Measurements from ENCODE around the gene RARG.

Gene RARG

GRCh38 chr12:53276511-53276910 lies 44.5 kb upstream of the RARG start:
- TF ChIP-seq ZSCAN16 (tag by site-specific recombination; IDR thresholded peaks at IDR 0.05) (no peak), ZBTB11 (tag by site-specific recombination; conservative IDR thresholded peaks at IDR 0.05; ENCODE audit: low read depth) (no peak), ZNF610 (tag by site-specific recombination; IDR thresholded peaks at IDR 0.05; ENCODE audit: borderline replicate concordance) (no peak), ZNF776 (tag by site-specific recombination; IDR thresholded peaks at IDR 0.05; ENCODE audit: borderline replicate concordance) (no peak)
- CTCF ChIA-PET: interaction anchor here (0.8 kb wide), 1 partner anchor 45 kb away, joined by 3 read pairs; no protein-coding TSS in a partner anchor
- Histone ChIP-seq H3K4me1 (ENCODE audit: control insufficient read depth, insufficient read depth, low read length) (no peaks in the 10 kb centered on the region), H3K36me3 (ENCODE audit: control insufficient read depth in 2 of 2, insufficient read depth in 1 of 2, low read length in 2 of 2) (peaks cover 79 to 92% of the 10 kb centered on the region in 2 experiments), H3K9me3 (ENCODE audit: control insufficient read depth, insufficient read depth, low read depth, low read length) (no peaks in the 10 kb centered on the region), H3K4me3 (ENCODE audit: low read depth, low read length) (no peak overlapping the region), H3K27ac (ENCODE audit: extremely low read depth, low read depth, low read length) (no peak overlapping the region)
- POLR2A ChIA-PET: interaction anchor here (1.0 to 1.5 kb wide), 3 partner anchors 10 to 57 kb away, joined by 3 to 5 read pairs (median 4); partner anchors contain the start of gene PFDN5

DNA sequence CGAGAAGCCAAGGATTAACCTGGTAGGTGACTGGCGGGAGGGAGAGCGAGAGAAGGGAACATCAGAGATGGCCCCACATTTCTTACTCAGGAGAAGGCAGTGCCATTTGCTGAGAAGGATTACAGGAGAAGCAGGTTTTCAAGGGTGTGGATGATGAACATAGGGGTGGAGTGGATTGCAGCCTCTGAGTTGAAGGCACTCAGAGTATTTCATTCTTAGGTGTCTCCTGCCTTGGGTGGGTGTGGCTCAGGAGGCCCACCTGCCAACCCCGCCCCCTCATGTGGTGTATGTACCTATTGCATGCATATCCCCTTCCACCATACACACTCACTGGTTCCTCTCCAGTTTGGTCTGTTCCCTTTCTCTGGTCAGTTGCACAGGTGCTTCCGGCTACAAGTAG lies 42.4 kb upstream of the RARG start:
- no peak for TF ChIP-seq ZNF341 (tag by site-specific recombination; IDR thresholded peaks at IDR 0.05; ENCODE audit: low read depth)
- TF ChIP-seq ZXDB (tag by site-specific recombination; IDR thresholded peaks at IDR 0.05): no peak
- no peak for TF ChIP-seq ZEB2 (tag by site-specific recombination; IDR thresholded peaks at IDR 0.05)
- peak; percentile 80 for TF ChIP-seq KLF1 (tag by site-specific recombination; IDR thresholded peaks at IDR 0.05)
- TF ChIP-seq KLF9 (tag by site-specific recombination; IDR thresholded peaks at IDR 0.05; ENCODE audit: low read depth): peak; percentile 70
- Histone ChIP-seq H3K9me3 (ENCODE audit: control insufficient read depth, insufficient read depth, low read depth, low read length) (no peaks in the 10 kb centered on the region), H3K4me1 (ENCODE audit: control insufficient read depth, insufficient read depth, low read length) (peaks cover 3% of the 10 kb centered on the region; the same call in 1 of the 2 replicates), H3K4me3 (ENCODE audit: low read depth, low read length) (no peak overlapping the region), H3K27ac (ENCODE audit: extremely low read depth, low read depth, low read length) (no peak overlapping the region), H3K36me3 (ENCODE audit: control insufficient read depth in 2 of 2, insufficient read depth in 1 of 2, low read length in 2 of 2) (peaks cover 67 to 90% of the 10 kb centered on the region in 2 experiments)
- ChIA-PET CTCF (no interaction called here), POLR2A (no interaction called here)

DNA sequence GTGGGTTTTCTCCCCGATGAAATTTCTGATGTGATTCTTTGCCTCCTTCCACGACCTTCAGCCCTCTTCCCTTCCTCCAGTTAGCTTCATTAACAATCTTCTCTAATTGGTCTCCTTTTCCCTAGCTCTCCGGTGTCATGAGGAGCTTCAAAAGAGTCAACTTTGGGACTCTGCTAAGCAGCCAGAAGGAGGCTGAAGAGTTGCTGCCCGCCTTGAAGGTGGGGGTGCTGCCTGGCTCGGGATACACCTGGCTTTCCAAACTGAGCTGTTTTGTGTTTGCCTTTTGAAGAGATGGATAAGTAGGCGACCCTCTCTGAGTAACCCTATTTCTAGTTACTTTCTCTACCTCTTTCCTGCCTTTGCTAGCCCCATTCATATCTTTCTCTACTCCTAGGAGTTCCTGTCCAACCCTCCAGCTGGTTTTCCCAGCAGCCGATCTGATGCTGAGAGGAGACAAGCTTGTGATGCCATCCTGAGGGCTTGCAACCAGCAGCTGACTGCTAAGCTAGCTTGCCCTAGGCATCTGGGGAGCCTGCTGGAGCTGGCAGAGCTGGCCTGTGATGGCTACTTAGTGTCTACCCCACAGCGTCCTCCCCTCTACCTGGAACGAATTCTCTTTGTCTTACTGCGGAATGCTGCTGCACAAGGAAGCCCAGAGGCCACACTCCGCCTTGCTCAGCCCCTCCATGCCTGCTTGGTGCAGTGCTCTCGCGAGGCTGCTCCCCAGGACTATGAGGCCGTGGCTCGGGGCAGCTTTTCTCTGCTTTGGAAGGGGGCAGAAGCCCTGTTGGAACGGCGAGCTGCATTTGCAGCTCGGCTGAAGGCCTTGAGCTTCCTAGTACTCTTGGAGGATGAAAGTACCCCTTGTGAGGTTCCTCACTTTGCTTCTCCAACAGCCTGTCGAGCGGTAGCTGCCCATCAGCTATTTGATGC lies 36.9 kb upstream of the RARG start:
- TF ChIP-seq, protein P1, sequence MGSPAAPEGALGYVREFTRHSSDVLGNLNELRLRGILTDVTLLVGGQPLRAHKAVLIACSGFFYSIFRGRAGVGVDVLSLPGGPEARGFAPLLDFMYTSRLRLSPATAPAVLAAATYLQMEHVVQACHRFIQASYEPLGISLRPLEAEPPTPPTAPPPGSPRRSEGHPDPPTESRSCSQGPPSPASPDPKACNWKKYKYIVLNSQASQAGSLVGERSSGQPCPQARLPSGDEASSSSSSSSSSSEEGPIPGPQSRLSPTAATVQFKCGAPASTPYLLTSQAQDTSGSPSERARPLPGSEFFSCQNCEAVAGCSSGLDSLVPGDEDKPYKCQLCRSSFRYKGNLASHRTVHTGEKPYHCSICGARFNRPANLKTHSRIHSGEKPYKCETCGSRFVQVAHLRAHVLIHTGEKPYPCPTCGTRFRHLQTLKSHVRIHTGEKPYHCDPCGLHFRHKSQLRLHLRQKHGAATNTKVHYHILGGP (tag by site-specific recombination; IDR thresholded peaks at IDR 0.05): peak; percentile 24; the same call in 1 of the 2 replicates
- TF ChIP-seq ZNF629 (tag by site-specific recombination; IDR thresholded peaks at IDR 0.05) (no peak), ZNF341 (tag by site-specific recombination; IDR thresholded peaks at IDR 0.05; ENCODE audit: low read depth) (peak; percentile 60)
- H3K4me3 ChIP-seq (ENCODE audit: low read depth, low read length): peak overlapping the region; percentile 74
- peak overlapping the region; percentile 75; the same call in 1 of the 2 replicates for H3K27ac ChIP-seq (ENCODE audit: extremely low read depth, low read depth, low read length)
- peaks cover 5% of the 10 kb centered on the region; the same call in 1 of the 2 replicates for H3K4me1 ChIP-seq (ENCODE audit: control insufficient read depth, insufficient read depth, low read length)
- H3K36me3 ChIP-seq (ENCODE audit: control insufficient read depth in 2 of 2, insufficient read depth in 1 of 2, low read length in 2 of 2): peaks cover 22 to 43% of the 10 kb centered on the region in 2 experiments; a peak in 2 of 3 replicates
- POLR2A ChIA-PET: interaction anchor here (0.6 to 3.8 kb wide), 18 partner anchors 10 to 619 kb away, joined by 3 to 22 read pairs (median 4); partner anchors contain the start of genes CSAD, KRT8, PFDN5 and SPRYD3
- CTCF ChIA-PET: interaction anchor here (0.5 to 6.7 kb wide), 15 partner anchors 9 to 259 kb away, joined by 3 to 144 read pairs (median 4); partner anchors contain the start of genes AAAS, ITGB7 and PFDN5
- no peaks in the 10 kb centered on the region for H3K9me3 ChIP-seq (ENCODE audit: control insufficient read depth, insufficient read depth, low read depth, low read length)

Data from HEK293 (cell line).